ENCODE data around the gene PRRT4. TPM values are rescaled to one million over a fixed set of nuclear protein-coding genes. Genes with fewer than 3 reads are reported as not detected.

Gene PRRT4
- total RNA-seq, 4 donors from 2014 or later = 0.40 to 1.2 (median 0.82) TPM

DNA sequence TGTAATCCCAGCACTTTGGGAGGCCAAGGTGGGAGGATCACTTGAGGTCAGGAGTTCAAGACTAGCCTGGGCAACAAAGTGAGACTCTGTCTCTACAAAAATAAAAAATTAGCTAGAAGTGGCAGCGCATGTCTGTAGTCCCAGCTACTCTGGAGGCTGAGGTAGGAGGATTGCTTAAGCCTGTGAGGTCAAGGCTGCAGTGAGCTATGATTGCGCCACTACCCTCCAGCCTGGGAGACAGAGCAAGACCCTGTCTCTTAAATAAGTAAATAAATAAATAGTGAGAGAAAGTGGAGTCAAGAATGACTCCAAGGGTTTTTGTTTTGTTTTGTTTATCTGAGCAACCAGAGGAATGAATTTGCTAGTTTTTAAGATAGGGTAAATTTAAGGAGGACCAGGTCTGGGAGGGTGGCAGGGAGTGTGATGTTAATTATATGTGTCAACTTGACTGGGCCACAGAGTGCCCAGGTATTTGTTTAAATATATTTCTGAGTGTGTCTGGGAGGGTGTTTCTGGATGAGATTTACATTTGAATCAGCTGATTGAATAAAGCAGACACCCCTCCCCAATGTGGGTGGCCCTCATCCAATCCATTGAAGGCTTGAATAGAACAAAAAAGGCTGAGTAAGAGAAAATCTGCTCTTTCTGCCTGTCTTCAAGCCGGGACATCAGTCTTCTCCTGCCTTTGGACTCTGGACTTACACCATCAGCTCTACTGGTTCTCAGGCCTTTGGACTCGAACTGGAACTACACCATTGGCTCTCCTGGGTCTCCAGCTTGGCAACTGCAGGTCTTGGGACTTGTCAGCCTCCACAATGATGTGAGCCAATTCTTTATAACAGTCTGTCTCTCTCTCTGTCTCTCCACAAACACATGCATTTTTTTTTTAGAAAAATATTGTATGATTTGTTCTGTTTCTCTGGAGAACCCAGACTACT is 24.8 kb upstream of the PRRT4 start:
- 83 to 88% methylated on average over 4 of the region's 4 CpGs for WGBS, 2 donors (ENCODE audit: low coverage in 1 of 2)
- TF ChIP-seq EP300 (IDR thresholded peaks at IDR 0.05) (no peak), POLR2A (IDR thresholded peaks at IDR 0.05) (no peak), POLR2AphosphoS5 (IDR thresholded peaks at IDR 0.05) (no peak)
- TF ChIP-seq, protein P1, sequence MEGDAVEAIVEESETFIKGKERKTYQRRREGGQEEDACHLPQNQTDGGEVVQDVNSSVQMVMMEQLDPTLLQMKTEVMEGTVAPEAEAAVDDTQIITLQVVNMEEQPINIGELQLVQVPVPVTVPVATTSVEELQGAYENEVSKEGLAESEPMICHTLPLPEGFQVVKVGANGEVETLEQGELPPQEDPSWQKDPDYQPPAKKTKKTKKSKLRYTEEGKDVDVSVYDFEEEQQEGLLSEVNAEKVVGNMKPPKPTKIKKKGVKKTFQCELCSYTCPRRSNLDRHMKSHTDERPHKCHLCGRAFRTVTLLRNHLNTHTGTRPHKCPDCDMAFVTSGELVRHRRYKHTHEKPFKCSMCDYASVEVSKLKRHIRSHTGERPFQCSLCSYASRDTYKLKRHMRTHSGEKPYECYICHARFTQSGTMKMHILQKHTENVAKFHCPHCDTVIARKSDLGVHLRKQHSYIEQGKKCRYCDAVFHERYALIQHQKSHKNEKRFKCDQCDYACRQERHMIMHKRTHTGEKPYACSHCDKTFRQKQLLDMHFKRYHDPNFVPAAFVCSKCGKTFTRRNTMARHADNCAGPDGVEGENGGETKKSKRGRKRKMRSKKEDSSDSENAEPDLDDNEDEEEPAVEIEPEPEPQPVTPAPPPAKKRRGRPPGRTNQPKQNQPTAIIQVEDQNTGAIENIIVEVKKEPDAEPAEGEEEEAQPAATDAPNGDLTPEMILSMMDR (IDR thresholded peaks at IDR 0.05) = no peak
- peaks cover 0 to under 1% of the 10 kb centered on the region in 2 donors for H3K36me3 ChIP-seq
- no peak overlapping the region for H3K4me3 ChIP-seq
- ATAC-seq = no peak
- no peak overlapping the region for H3K27ac ChIP-seq
- peaks cover 20% of the 10 kb centered on the region for H3K27me3 ChIP-seq
- H3K9me3 ChIP-seq = no peaks in the 10 kb centered on the region
- peaks cover 0 to 11% (median 0%) of the 10 kb centered on the region in 3 donors for H3K4me1 ChIP-seq

DNA sequence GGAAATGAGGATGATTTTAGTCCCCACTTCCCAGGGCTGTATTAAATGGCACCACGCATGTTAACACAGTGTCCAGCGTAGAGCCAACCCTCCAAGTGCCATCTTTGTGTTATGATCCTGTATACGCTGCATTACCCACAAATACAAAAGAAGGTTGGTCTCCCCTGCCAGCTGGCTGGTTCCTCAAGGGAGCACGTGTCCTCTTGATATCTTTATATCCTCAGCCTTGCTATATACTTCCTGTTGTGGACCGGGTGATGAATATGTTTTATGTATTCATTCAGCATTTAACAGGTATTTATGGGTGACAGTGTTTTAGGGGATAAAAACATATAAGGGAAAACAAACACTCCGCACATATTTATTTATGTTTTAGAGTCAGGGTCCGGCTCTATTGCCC is 23.2 kb upstream of the PRRT4 start:
- peaks cover 20% of the 10 kb centered on the region for H3K27me3 ChIP-seq
- H3K36me3 ChIP-seq = no peaks in the 10 kb centered on the region
- H3K27ac ChIP-seq = no peak overlapping the region
- H3K9me3 ChIP-seq = no peaks in the 10 kb centered on the region
- TF ChIP-seq EP300 (IDR thresholded peaks at IDR 0.05) (no peak), POLR2A (IDR thresholded peaks at IDR 0.05) (no peak), POLR2AphosphoS5 (IDR thresholded peaks at IDR 0.05) (no peak)
- TF ChIP-seq, protein P1 (IDR thresholded peaks at IDR 0.05) = no peak
- 77 to 84% methylated on average over 6 to 7 of the region's 7 CpGs for WGBS, 2 donors (ENCODE audit: low coverage in 1 of 2)
- ATAC-seq = no peak
- H3K4me3 ChIP-seq = no peak overlapping the region
- H3K4me1 ChIP-seq = peaks cover 0 to 11% (median 0%) of the 10 kb centered on the region in 3 donors

DNA sequence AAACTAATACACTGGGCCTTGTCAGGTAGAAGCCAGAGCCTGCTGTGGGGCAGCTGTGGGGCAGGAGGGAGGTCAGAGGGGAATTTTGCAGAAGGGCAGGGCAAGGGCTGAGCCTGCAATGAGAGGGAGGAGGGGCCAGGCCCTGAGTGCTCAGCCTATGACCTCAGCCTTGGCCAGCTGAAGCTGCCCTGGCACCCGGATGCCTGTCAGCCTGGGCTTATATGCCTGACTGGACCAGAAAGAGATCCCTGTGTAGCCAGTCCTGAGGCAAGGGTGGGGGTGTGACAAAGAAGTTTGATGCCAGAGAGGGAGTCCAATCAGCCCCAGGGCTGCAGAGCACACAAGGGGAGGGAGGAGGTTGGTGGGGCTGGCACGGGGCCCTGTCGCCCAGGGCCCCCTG is 22.3 kb upstream of the PRRT4 start:
- Histone ChIP-seq H3K9me3 (no peaks in the 10 kb centered on the region), H3K27me3 (peaks cover 10% of the 10 kb centered on the region), H3K36me3 (no peaks in the 10 kb centered on the region), H3K4me1 (peaks cover 0 to 11% (median 0%) of the 10 kb centered on the region in 3 donors), H3K4me3 (no peak overlapping the region), H3K27ac (no peak overlapping the region)
- 55% methylated on average over 2 of the region's 3 CpGs; no CpG with 5 or more reads in 1 of the 2 donors for WGBS, 2 donors (ENCODE audit: low coverage in 1 of 2)
- TF ChIP-seq, protein P1 (IDR thresholded peaks at IDR 0.05) = no peak
- no peak for TF ChIP-seq POLR2AphosphoS5 (IDR thresholded peaks at IDR 0.05)
- TF ChIP-seq EP300 (IDR thresholded peaks at IDR 0.05) = no peak
- TF ChIP-seq POLR2A (IDR thresholded peaks at IDR 0.05) = no peak
- ATAC-seq = no peak

DNA sequence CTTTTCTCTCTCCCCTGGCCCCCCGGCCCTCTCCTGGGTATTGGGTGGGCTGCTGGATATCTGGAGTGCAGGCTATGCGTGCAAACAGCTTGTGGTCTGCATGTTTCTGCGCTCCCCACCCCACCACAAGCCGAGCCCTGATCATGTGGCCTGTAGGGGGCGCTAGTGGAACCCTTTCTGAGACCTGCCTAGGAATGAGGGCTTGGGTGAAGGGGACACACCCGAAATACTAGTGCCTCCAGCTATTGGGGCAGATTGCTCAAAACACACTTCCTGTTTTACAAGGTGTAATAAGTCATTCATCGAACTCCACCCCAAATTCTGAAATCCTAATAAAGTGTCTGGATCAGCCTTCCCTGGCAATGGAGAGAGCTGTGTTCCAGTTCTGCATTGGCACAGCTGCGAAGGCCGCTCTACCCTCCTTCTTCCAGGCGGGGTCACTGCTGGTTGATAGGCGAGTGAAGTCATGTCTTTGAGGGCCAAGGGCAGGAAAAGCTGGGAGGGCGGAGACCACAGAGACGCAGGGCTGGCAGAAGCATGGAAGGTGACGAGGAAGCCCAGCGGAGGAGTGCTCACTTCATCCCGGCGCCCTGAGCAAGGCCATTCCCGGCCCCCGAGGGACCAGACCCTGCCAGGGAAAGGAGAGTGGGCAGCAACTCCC is 19.8 kb upstream of the PRRT4 start:
- ATAC-seq = peak; percentile 82
- Histone ChIP-seq H3K4me1 (no peaks in the 10 kb centered on the region), H3K27ac (no peak overlapping the region), H3K36me3 (no peaks in the 10 kb centered on the region), H3K4me3 (no peak overlapping the region), H3K27me3 (no peaks in the 10 kb centered on the region), H3K9me3 (no peaks in the 10 kb centered on the region)
- TF ChIP-seq, protein P1 (IDR thresholded peaks at IDR 0.05) = peak in 2 of 4 experiments; percentile 10 to 46
- TF ChIP-seq POLR2A (IDR thresholded peaks at IDR 0.05) = no peak
- 10 to 63% methylated on average over 2 of the region's 19 CpGs for WGBS, 2 donors (ENCODE audit: low coverage in 1 of 2)

All from gastroesophageal sphincter (tissue), 4 donors.